Parathyroid adenoma (tissue), 2 donors: Measurements from ENCODE around the gene VKORC1L1.

Experiments used
- H2AFZ ChIP-seq: fragments of 300-600 bp; sonication (generic); one replicate; pipeline ENCODE4 v1.7.0; 2017; ENCODE audit warnings: antibody characterized with exemption, mild to moderate bottlenecking
- H3K27ac ChIP-seq: fragments of 300-600 bp; sonication (generic); one replicate; pipeline ENCODE4 v1.7.0; 2017
- H3K27me3 ChIP-seq: fragments of 300-600 bp; sonication (generic); one replicate; pipeline ENCODE4 v1.7.0; 2017; ENCODE audit warnings: low read length; ENCODE audit not compliant: control insufficient read depth, insufficient read depth
- H3K36me3 ChIP-seq: fragments of 300-600 bp; sonication (generic); one replicate; pipeline ENCODE4 v1.7.0; 2017; ENCODE audit warnings: low read length; ENCODE audit not compliant: control insufficient read depth, insufficient read depth
- H3K4me1 ChIP-seq: fragments of 300-600 bp; sonication (generic); one replicate; pipeline ENCODE4 v1.7.0; 2017; ENCODE audit warnings: control low read depth
- H3K4me2 ChIP-seq: fragments of 300-600 bp; sonication (generic); one replicate; pipeline ENCODE4 v1.7.0; 2017; ENCODE audit warnings: low read length
- H3K4me3 ChIP-seq: fragments of 300-600 bp; sonication (generic); one replicate; pipeline ENCODE4 v1.7.0; 2017; ENCODE audit warnings: low read depth, low read length
- H3K79me2 ChIP-seq: fragments of 300-600 bp; sonication (generic); one replicate; pipeline ENCODE4 v1.7.0; 2017; ENCODE audit warnings: control low read depth
- H3K9ac ChIP-seq: fragments of 300-600 bp; sonication (generic); one replicate; pipeline ENCODE4 v1.7.0; 2017; ENCODE audit warnings: mild to moderate bottlenecking
- H3K9me3 ChIP-seq: fragments of 300-600 bp; sonication (generic); one replicate; pipeline ENCODE4 v1.7.0; 2017; ENCODE audit warnings: low read length; ENCODE audit not compliant: control insufficient read depth
- TF ChIP-seq, protein P1 (sequence below): fragments of 300-600 bp; sonication (generic); IDR thresholded peaks from one replicate; pipeline ENCODE4 v1.7.0; 2017; ENCODE audit warnings: antibody characterized with exemption, mild to moderate bottlenecking
- donor health status: primary hyperparathyroidism.

The VKORC1L1 gene

DNA sequence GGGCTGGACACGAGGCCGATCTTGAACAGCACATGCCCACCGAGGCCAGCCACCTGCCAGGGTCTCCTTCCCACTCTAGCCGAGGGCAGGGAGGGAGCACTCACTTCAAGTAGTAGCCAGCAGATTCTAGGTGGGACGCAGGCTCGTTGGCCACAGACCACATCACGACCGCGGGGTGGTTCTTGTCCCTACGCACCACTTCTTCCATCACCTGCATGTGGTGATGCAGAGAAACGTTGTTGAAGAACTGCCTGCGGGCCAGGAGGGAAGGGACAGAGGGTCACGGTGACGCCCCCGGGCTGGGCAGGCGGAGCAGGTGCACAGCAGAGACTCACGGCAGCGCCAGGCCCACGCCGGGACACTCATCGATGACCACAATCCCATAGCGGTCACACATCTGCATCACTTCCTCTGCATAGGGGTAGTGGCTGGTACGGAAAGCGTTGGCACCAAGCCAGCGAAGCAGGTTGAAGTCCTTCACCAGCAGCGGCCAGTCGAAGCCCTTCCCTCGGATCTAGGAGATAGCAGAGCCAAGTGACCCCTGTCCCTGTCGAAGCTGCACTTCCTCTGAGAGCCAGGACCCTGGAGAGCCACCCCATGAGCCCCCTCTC, 101.4 kb downstream of the VKORC1L1 start:
- TF ChIP-seq, protein P1, sequence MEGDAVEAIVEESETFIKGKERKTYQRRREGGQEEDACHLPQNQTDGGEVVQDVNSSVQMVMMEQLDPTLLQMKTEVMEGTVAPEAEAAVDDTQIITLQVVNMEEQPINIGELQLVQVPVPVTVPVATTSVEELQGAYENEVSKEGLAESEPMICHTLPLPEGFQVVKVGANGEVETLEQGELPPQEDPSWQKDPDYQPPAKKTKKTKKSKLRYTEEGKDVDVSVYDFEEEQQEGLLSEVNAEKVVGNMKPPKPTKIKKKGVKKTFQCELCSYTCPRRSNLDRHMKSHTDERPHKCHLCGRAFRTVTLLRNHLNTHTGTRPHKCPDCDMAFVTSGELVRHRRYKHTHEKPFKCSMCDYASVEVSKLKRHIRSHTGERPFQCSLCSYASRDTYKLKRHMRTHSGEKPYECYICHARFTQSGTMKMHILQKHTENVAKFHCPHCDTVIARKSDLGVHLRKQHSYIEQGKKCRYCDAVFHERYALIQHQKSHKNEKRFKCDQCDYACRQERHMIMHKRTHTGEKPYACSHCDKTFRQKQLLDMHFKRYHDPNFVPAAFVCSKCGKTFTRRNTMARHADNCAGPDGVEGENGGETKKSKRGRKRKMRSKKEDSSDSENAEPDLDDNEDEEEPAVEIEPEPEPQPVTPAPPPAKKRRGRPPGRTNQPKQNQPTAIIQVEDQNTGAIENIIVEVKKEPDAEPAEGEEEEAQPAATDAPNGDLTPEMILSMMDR, result no peak
- Histone ChIP-seq H3K4me2 (no peak overlapping the region), H3K36me3 (no peaks in the 10 kb centered on the region), H3K9ac (no peak overlapping the region), H3K27ac (no peak overlapping the region), H3K4me3 (no peak overlapping the region), H3K27me3 (no peaks in the 10 kb centered on the region), H3K79me2 (peaks cover 3% of the 10 kb centered on the region), H3K4me1 (no peaks in the 10 kb centered on the region), H2AFZ (no peak overlapping the region), H3K9me3 (no peaks in the 10 kb centered on the region)

- no peak overlapping the region for H2AFZ ChIP-seq
Observed at GRCh38 chr7:65974876-65975275, 102.0 kb downstream of the VKORC1L1 start.

DNA sequence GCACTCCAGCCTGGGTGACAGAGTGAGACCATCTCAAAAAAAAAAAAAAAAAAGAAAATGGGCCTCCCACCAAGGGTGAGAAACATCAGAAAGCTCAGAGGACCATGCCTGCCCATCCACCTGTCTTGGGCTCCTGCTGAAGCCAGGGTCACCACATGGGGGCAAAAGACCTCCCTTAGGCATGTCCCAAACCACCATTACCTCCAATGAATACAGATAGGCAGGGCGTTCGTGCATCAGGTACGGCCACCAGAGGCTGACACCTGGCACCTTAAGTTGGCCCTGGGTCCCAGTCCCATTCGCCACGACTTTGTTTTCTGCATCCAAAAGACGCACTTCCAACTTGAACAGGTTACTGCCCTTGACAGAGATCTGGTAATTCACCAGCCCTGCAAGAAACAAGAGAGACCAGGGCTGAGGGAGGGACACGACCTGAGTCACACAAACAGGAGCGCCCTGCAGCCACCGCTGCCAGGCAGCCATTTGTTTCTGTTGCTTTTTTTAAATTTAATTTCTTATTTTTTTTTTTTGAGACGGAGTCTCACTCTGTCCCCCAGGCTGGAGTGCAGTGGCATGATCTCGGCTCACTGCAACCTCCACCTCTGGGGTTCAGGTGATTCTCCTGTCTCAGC, 103.1 kb downstream of the VKORC1L1 start:
- no peak overlapping the region for H3K9ac ChIP-seq

More at GRCh38 chr7:65974876-65975275, 102.0 kb downstream of the VKORC1L1 start:
- no peaks in the 10 kb centered on the region for H3K36me3 ChIP-seq
- TF ChIP-seq, protein P1, result no peak
- no peaks in the 10 kb centered on the region for H3K9me3 ChIP-seq
- H3K27me3 ChIP-seq, result no peaks in the 10 kb centered on the region
- peaks cover 3% of the 10 kb centered on the region for H3K79me2 ChIP-seq
- no peak overlapping the region for H3K4me3 ChIP-seq
- H3K27ac ChIP-seq, result no peak overlapping the region
- H3K4me2 ChIP-seq, result no peak overlapping the region
- H3K9ac ChIP-seq, result no peak overlapping the region
- no peaks in the 10 kb centered on the region for H3K4me1 ChIP-seq

DNA sequence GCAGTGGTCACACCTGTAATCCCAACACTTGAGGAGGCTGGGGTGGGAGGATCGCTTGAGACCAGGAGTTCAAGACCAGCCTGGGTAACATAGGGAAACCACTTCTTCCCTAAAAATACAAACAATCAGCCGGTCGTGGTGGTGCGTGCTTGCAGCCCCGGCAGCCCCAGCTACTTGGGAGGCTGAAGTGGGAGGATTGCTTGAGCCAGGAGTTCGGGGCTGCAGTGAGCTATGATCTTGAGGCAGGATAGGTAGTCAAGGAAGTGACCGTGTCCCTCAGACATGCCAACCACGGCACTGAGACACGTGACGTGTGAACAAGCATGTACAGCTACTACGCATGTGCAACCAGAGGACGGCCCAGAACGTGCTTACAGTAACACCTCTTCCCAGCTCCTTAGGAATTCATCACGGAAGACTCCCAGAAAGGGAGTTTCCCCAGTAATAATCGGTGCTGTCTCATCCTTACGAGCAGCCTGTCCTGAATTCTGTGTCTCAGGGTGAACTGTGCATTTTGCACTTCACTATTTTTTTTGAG, 103.9 kb downstream of the VKORC1L1 start:
- TF ChIP-seq, protein P1, result no peak
- Histone ChIP-seq H3K36me3 (no peaks in the 10 kb centered on the region), H3K27me3 (no peaks in the 10 kb centered on the region), H3K27ac (no peak overlapping the region), H3K4me1 (no peaks in the 10 kb centered on the region), H2AFZ (no peak overlapping the region), H3K4me3 (no peak overlapping the region), H3K9me3 (no peaks in the 10 kb centered on the region), H3K79me2 (peaks cover 3% of the 10 kb centered on the region), H3K9ac (no peak overlapping the region), H3K4me2 (no peak overlapping the region)

More for the DNA sequence above, 103.1 kb downstream of the VKORC1L1 start:
- H3K27ac ChIP-seq, result no peak overlapping the region
- no peaks in the 10 kb centered on the region for H3K4me1 ChIP-seq
- H3K9me3 ChIP-seq, result no peaks in the 10 kb centered on the region
- H3K27me3 ChIP-seq, result no peaks in the 10 kb centered on the region
- no peak overlapping the region for H2AFZ ChIP-seq
- H3K4me3 ChIP-seq, result no peak overlapping the region
- no peak overlapping the region for H3K4me2 ChIP-seq
- H3K79me2 ChIP-seq, result peaks cover 3% of the 10 kb centered on the region
- H3K36me3 ChIP-seq, result no peaks in the 10 kb centered on the region
- TF ChIP-seq, protein P1, result no peak
